IMR-90 (cell line): Measurements from ENCODE around the gene TRIM27. TPM values are rescaled to one million over a fixed set of nuclear protein-coding genes. Genes with fewer than 3 reads are reported as not detected.

Experiments
- ATAC-seq: fragments of 200-7000 bp; cut with Tn5 transposase; 2 replicates; pipeline ENCODE4 v1.9.1; 2020; ENCODE audit warnings: low read depth, mild to moderate bottlenecking, moderate library complexity
- BruUV-seq: library from RNA; stranded (reverse); fragments of 400-500 nt; replicated peaks from 2 replicates; lab custom pipeline; 2021; lab: Mats Ljungman, UMichigan
- CTCF ChIA-PET: fragments of 300-600 bp; formaldehyde crosslinking; extraction: SDS; loops from one replicate; lab custom pipeline; 2021; ENCODE audit warnings: antibody characterized with exemption; lab: Yijun Ruan, JAX
- POLR2A ChIA-PET: fragments of 300-600 bp; sonication (Branson Sonifier 250); formaldehyde crosslinking; loops from one replicate; lab custom pipeline; 2022; ENCODE audit warnings: antibody characterized with exemption; ENCODE audit not compliant: unreplicated experiment; lab: Charles Lee
- DNase-seq: peaks from one replicate; pipeline ENCODE4 v3.0.0; 2013
- H2AFZ ChIP-seq: replicated peaks from 2 replicates; pipeline ENCODE3; 2013; ENCODE audit warnings: low read length, mild to moderate bottlenecking; ENCODE audit not compliant: poor library complexity
- H2AK5ac ChIP-seq: 2 replicates; pipeline ENCODE4 v1.6.1; 2013; ENCODE audit warnings: low read depth, low read length, inconsistent platforms
- H2AK9ac ChIP-seq: replicated peaks from 2 replicates; pipeline ENCODE3; 2013; ENCODE audit warnings: mild to moderate bottlenecking, low read depth, low read length, moderate library complexity; ENCODE audit not compliant: poor library complexity
- H2BK120ac ChIP-seq: 2 replicates; pipeline ENCODE4 v1.6.1; 2013; ENCODE audit warnings: low read depth, low read length, inconsistent platforms
- H2BK15ac ChIP-seq: 3 replicates; pipeline ENCODE4 v1.6.1; 2013; ENCODE audit warnings: low read depth, low read length, inconsistent platforms
- H2BK20ac ChIP-seq: 2 replicates; pipeline ENCODE4 v1.6.1; 2013; ENCODE audit warnings: low read depth, mild to moderate bottlenecking, inconsistent platforms, low read length, moderate library complexity
- H2BK5ac ChIP-seq: 2 replicates; pipeline ENCODE4 v1.6.1; 2013; ENCODE audit warnings: mild to moderate bottlenecking, low read depth, low read length, inconsistent platforms; ENCODE audit not compliant: poor library complexity, severe bottlenecking
- H3K14ac ChIP-seq: replicated peaks from 2 replicates; pipeline ENCODE4 v1.6.1; 2013; ENCODE audit warnings: low read depth, low read length, inconsistent platforms
- H3K18ac ChIP-seq: 2 replicates; pipeline ENCODE4 v1.6.1; 2013; ENCODE audit warnings: low read depth, low read length, control low read depth
- H3K23ac ChIP-seq: 2 replicates; pipeline ENCODE4 v1.6.1; 2013; ENCODE audit warnings: low read depth, low read length, inconsistent platforms
- H3K27ac ChIP-seq: 2 replicates; pipeline ENCODE4 v1.5.1; 2013; ENCODE audit warnings: mild to moderate bottlenecking, control low read depth, low read length; ENCODE audit not compliant: insufficient read depth
- H3K27me3 ChIP-seq: 2 replicates; pipeline ENCODE4 v1.6.1; 2013; ENCODE audit warnings: low read length; ENCODE audit not compliant: control insufficient read depth, insufficient read depth
- H3K36me3 ChIP-seq: 2 replicates; pipeline ENCODE4 v1.6.1; 2013; ENCODE audit warnings: low read length, mixed read lengths; ENCODE audit not compliant: control insufficient read depth, insufficient read depth
- H3K4ac ChIP-seq: 2 replicates; pipeline ENCODE4 v1.6.1; 2013; ENCODE audit warnings: low read depth, low read length, inconsistent platforms
- H3K4me1 ChIP-seq: 2 replicates; pipeline ENCODE4 v1.6.1; 2013; ENCODE audit warnings: low read length, mixed read lengths; ENCODE audit not compliant: control insufficient read depth, insufficient read depth
- H3K4me2 ChIP-seq: 2 replicates; pipeline ENCODE4 v1.6.1; 2013; ENCODE audit warnings: low read depth, mild to moderate bottlenecking, control low read depth, low read length, moderate library complexity
- H3K4me3 ChIP-seq: 2 replicates; pipeline ENCODE4 v1.5.1; 2013; ENCODE audit warnings: low read depth, mild to moderate bottlenecking, control low read depth, low read length, moderate library complexity; ENCODE audit not compliant: insufficient read depth
- H3K56ac ChIP-seq: 2 replicates; pipeline ENCODE4 v1.6.1; 2013; ENCODE audit warnings: low read length, inconsistent platforms; ENCODE audit not compliant: insufficient read depth; ENCODE audit errors: extremely low read depth
- H3K79me1 ChIP-seq, 2 experiments: 2 replicates each; pipeline ENCODE4 v1.6.1; 2013; ENCODE audit warnings: low read length in 2 of 2, inconsistent platforms in 1 of 2, low read depth in 1 of 2
- H3K9ac ChIP-seq: 2 replicates; pipeline ENCODE4 v1.6.1; 2013; ENCODE audit warnings: low read depth, low read length, control low read depth
- H3K9me1 ChIP-seq: 2 replicates; pipeline ENCODE4 v1.6.1; 2013; ENCODE audit warnings: low read length, inconsistent platforms; ENCODE audit not compliant: insufficient read depth
- H3K9me3 ChIP-seq: 2 replicates; pipeline ENCODE4 v1.6.1; 2013; ENCODE audit warnings: low read length; ENCODE audit not compliant: control insufficient read depth, insufficient read depth
- H4K20me1 ChIP-seq: 2 replicates; pipeline ENCODE4 v1.6.1; 2013; ENCODE audit warnings: low read length, inconsistent platforms; ENCODE audit not compliant: insufficient read depth
- H4K5ac ChIP-seq: 2 replicates; pipeline ENCODE4 v1.6.1; 2013; ENCODE audit warnings: mild to moderate bottlenecking, low read depth, low read length, control low read depth
- H4K8ac ChIP-seq, 2 experiments: 2 replicates each; pipeline ENCODE4 v1.6.1; 2013; ENCODE audit warnings: low read depth in 2 of 2, low read length in 2 of 2, control low read depth in 1 of 2, inconsistent platforms in 1 of 2
- H4K91ac ChIP-seq: 2 replicates; pipeline ENCODE4 v1.6.1; 2013; ENCODE audit warnings: low read depth, low read length, inconsistent platforms; ENCODE audit not compliant: insufficient read depth
- BHLHE40 ChIP-seq: fragments of 150-350 bp; IDR thresholded peaks from 2 replicates; pipeline ENCODE4 v1.6.1; 2016; ENCODE audit warnings: mild to moderate bottlenecking, low read depth, low read length
- CEBPB ChIP-seq: IDR thresholded peaks from 2 replicates; pipeline ENCODE4 v1.6.1; 2012; ENCODE audit warnings: low read depth, low read length, improper control_type of control experiment
- CHD1 ChIP-seq: IDR thresholded peaks from 2 replicates; pipeline ENCODE4 v1.6.1; 2012; ENCODE audit warnings: low read depth, low read length, improper control_type of control experiment
- CTCF ChIP-seq: conservative IDR thresholded peaks from 2 replicates; pipeline ENCODE4 v1.5.1; 2012; ENCODE audit warnings: mild to moderate bottlenecking, low read depth, low read length, improper control_type of control experiment
- ELK1 ChIP-seq: fragments of 150-350 bp; IDR thresholded peaks from 2 replicates; pipeline ENCODE4 v1.6.1; 2016; ENCODE audit warnings: low read depth, mild to moderate bottlenecking, low read length, moderate library complexity, borderline replicate concordance
- MAFK ChIP-seq: IDR thresholded peaks from 2 replicates; pipeline ENCODE4 v1.6.1; 2012; ENCODE audit warnings: low read depth, low read length, improper control_type of control experiment
- MAZ ChIP-seq: IDR thresholded peaks from 2 replicates; pipeline ENCODE4 v1.6.1; 2012; ENCODE audit warnings: low read depth, mild to moderate bottlenecking, low read length, improper control_type of control experiment, moderate library complexity, borderline replicate concordance
- MXI1 ChIP-seq: IDR thresholded peaks from 2 replicates; pipeline ENCODE4 v1.6.1; 2012; ENCODE audit warnings: low read depth, mild to moderate bottlenecking, low read length, moderate library complexity, borderline replicate concordance
- NFE2L2 ChIP-seq: fragments of 150-350 bp; IDR thresholded peaks from 2 replicates; pipeline ENCODE4 v1.6.1; 2016; ENCODE audit warnings: low read depth, mild to moderate bottlenecking, low read length
- POLR2A ChIP-seq: IDR thresholded peaks from 2 replicates; pipeline ENCODE4 v1.6.1; 2012; ENCODE audit warnings: mild to moderate bottlenecking, low read depth, low read length
- RAD21 ChIP-seq: IDR thresholded peaks from 2 replicates; pipeline ENCODE4 v1.6.1; 2012; ENCODE audit warnings: low read length, improper control_type of control experiment
- RFX5 ChIP-seq: IDR thresholded peaks from 2 replicates; pipeline ENCODE4 v1.8.0; 2012; ENCODE audit warnings: low read depth, mild to moderate bottlenecking, low read length, moderate library complexity
- SMC3 ChIP-seq: fragments of 150-350 bp; IDR thresholded peaks from 2 replicates; pipeline ENCODE4 v1.6.1; 2016; ENCODE audit warnings: low read depth, mild to moderate bottlenecking, antibody characterized with exemption, low read length, moderate library complexity
- WGBS, 2 experiments: methylation state at CpG; one replicate each; pipeline versions ENCODE4 v1.1.5 to v1.1.7; 2013; ENCODE audit warnings: missing lambda C conversion rate in 2 of 2; ENCODE audit not compliant: insufficient read length in 1 of 2; ENCODE audit errors: extremely low coverage in 2 of 2; 5-methylcytosine and 5-hydroxymethylcytosine counted together
- dilution Hi-C: fragments of 300-500 bp; cut with HindIII; formaldehyde crosslinking; loops from one replicate; pipeline ENCODE4 v1.14.3; 2018; ENCODE audit warnings: low sequenced_read_pairs; ENCODE audit not compliant: unreplicated experiment
- in situ Hi-C: fragments of 300-500 bp; cut with MboI; formaldehyde crosslinking; loops from 3 replicates; pipeline ENCODE4 v1.14.3; 2019; ENCODE audit warnings: low sequenced_read_pairs, inconsistent platforms, mixed read lengths
- intact Hi-C: fragments of 100-400 bp; cut with micrococcal nuclease; formaldehyde crosslinking; loops from 2 replicates; pipeline ENCODE4 v1.10.0; 2022
- polyA plus RNA-seq, 3 experiments: library from polyadenylated mRNA; depleted of rRNA; stranded (reverse); fragments of >200 nt; gene quantifications; 2 replicates each; pipeline ENCODE4 v1.2.3, GENCODE V29; 2012; ENCODE audit warnings: low replicate concordance in 1 of 3
- total RNA-seq: library from RNA; depleted of rRNA; stranded (reverse); fragments of >200 nt; gene quantifications from 2 replicates; pipeline ENCODE4 v1.2.3, GENCODE V29; 2012

The TRIM27 gene
- total and polyA plus RNA-seq, 2 of the 4 experiments (the other 2 are of a cell fraction), result 44.4 to 48.0 TPM

- no peak overlapping the region for H3K9ac ChIP-seq
- no peak overlapping the region for H3K23ac ChIP-seq
- H2BK120ac ChIP-seq, result no peak overlapping the region
- no peak overlapping the region for H3K4me2 ChIP-seq
- in situ Hi-C loops, result no loop called here
- no peak overlapping the region for H3K18ac ChIP-seq
- H3K56ac ChIP-seq, result no peak overlapping the region
- no peaks in the 10 kb centered on the region for H3K9me3 ChIP-seq
- no peak overlapping the region for H2AK5ac ChIP-seq
- no peaks in the 10 kb centered on the region for H3K4me1 ChIP-seq
- no peaks in the 10 kb centered on the region for H3K36me3 ChIP-seq
- no TSS peak for BruUV-seq
- ATAC-seq, result no peak
- H2AFZ ChIP-seq, result no peak overlapping the region
- H4K20me1 ChIP-seq, result no peaks in the 10 kb centered on the region
- H3K4ac ChIP-seq, result no peak overlapping the region
- no peak overlapping the region for H3K4me3 ChIP-seq
- H2BK5ac ChIP-seq, result no peak overlapping the region
- H3K27me3 ChIP-seq, result peaks cover 3% of the 10 kb centered on the region; the same call in 1 of the 2 replicates
- no peak overlapping the region for H2BK15ac ChIP-seq
- H4K91ac ChIP-seq, result no peak overlapping the region
- no peaks in the 10 kb centered on the region for H3K9me1 ChIP-seq
- no peak overlapping the region for H4K8ac ChIP-seq
- no peak overlapping the region for H3K27ac ChIP-seq
- WGBS, 2 experiments, result no CpG with 5 or more reads among the region's 1 CpG
- H2AK9ac ChIP-seq, result no peak overlapping the region
- dilution Hi-C loops, result no loop called here
- H3K79me1 ChIP-seq, result no peaks in the 10 kb centered on the region
- H4K5ac ChIP-seq, result no peak overlapping the region
- no peak overlapping the region for H3K14ac ChIP-seq
- H2BK20ac ChIP-seq, result no peak overlapping the region
- TF ChIP-seq SMC3 (no peak), POLR2A (no peak), ELK1 (no peak), BHLHE40 (no peak), RAD21 (no peak), RFX5 (no peak), CHD1 (no peak), MAFK (no peak), CEBPB (no peak), CTCF (no peak), MAZ (no peak), MXI1 (no peak), NFE2L2 (no peak)
- ChIA-PET POLR2A (no interaction called here), CTCF (no interaction called here)
- DNase-seq, result no peak
- intact Hi-C loops, result no loop called here
Observed at GRCh38 chr6:28876710-28877109, 47.1 kb downstream of the TRIM27 start.
